Thyroid gland (tissue), 4 donors: ENCODE results near the gene UGT2B11. TPM values are rescaled to one million over a fixed set of nuclear protein-coding genes. Genes with fewer than 3 reads are reported as not detected.
"Not testable (repeated sequence)": the region's sequence is repeated elsewhere in the genome, so short reads cannot be mapped to it uniquely, and the experiment has no call there.

ENCODE experiments used
- DNase-seq, 2 donors: peaks; one replicate each; pipeline ENCODE4 v3.0.0-alpha.2; 2019
- H3K27ac ChIP-seq, 3 donors: fragments of 200-600 bp; sonication (generic); 1 replicate in 2 of 3; 2 replicates in 1 of 3; pipeline ENCODE4 v1.5.1; 2016 to 2019; ENCODE audit warnings: mild to moderate bottlenecking in 1 of 3, moderate library complexity in 1 of 3
- H3K27me3 ChIP-seq: fragments of 200-600 bp; sonication (generic); one replicate; pipeline ENCODE4 v1.5.1; 2019
- H3K36me3 ChIP-seq, 2 donors: fragments of 200-600 bp; sonication (generic); one replicate each; pipeline ENCODE4 v1.5.1; 2016 to 2019
- H3K4me1 ChIP-seq, 2 donors: fragments of 200-600 bp; sonication (generic); one replicate each; pipeline ENCODE4 v1.5.1; 2017 to 2019
- H3K4me3 ChIP-seq, 3 donors: fragments of 200-600 bp; sonication (generic); replicated peaks in 1 of 3; 1 replicate in 2 of 3; 2 replicates in 1 of 3; pipeline ENCODE4 v1.5.1; 2016; ENCODE audit warnings: mild to moderate bottlenecking in 1 of 3
- H3K9me3 ChIP-seq: fragments of 200-600 bp; sonication (generic); one replicate; pipeline ENCODE4 v1.5.1; 2017
- POLR2A ChIP-seq, 2 donors: fragments of 450-650 bp; IDR thresholded peaks; one replicate each; pipeline ENCODE4 v1.6.1; 2017; ENCODE audit warnings: antibody characterized with exemption in 2 of 2, mild to moderate bottlenecking in 2 of 2, moderate library complexity in 1 of 2
- WGBS, 2 donors: methylation state at CpG; one replicate each; pipeline ENCODE4 v1.1.5; 2017; 5-methylcytosine and 5-hydroxymethylcytosine counted together
- intact Hi-C: fragments of 100-400 bp; cut with DNase I; formaldehyde crosslinking; loops from one replicate; pipeline ENCODE4 v1.15.1; 2023
- total RNA-seq, 4 donors: library from RNA; depleted of rRNA; stranded (reverse); fragments of >200 nt; gene quantifications; one replicate each; pipeline ENCODE4 v1.2.3, GENCODE V29; 2016
- TF ChIP-seq, protein P1 (sequence below), 6 experiments: fragments of 200-600 bp in 3 of 6; fragments of 450-650 bp in 3 of 6; sonication (generic) in 3 of 6; IDR thresholded peaks; one replicate each; pipeline ENCODE4 v1.5.1; 2016 to 2019; ENCODE audit warnings: antibody characterized with exemption in 6 of 6, mild to moderate bottlenecking in 2 of 6, inconsistent platforms in 1 of 6, moderate library complexity in 1 of 6

The UGT2B11 gene
- total RNA-seq, 4 donors from 2014 or later = 0.13 to 0.92 (median 0.47) TPM

GRCh38 chr4:69196209-69196965 is 18.2 kb downstream of the UGT2B11 start:
- no peak for DNase-seq
- TF ChIP-seq, protein P1, sequence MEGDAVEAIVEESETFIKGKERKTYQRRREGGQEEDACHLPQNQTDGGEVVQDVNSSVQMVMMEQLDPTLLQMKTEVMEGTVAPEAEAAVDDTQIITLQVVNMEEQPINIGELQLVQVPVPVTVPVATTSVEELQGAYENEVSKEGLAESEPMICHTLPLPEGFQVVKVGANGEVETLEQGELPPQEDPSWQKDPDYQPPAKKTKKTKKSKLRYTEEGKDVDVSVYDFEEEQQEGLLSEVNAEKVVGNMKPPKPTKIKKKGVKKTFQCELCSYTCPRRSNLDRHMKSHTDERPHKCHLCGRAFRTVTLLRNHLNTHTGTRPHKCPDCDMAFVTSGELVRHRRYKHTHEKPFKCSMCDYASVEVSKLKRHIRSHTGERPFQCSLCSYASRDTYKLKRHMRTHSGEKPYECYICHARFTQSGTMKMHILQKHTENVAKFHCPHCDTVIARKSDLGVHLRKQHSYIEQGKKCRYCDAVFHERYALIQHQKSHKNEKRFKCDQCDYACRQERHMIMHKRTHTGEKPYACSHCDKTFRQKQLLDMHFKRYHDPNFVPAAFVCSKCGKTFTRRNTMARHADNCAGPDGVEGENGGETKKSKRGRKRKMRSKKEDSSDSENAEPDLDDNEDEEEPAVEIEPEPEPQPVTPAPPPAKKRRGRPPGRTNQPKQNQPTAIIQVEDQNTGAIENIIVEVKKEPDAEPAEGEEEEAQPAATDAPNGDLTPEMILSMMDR (IDR thresholded peaks at IDR 0.05) = no peak
- TF ChIP-seq POLR2A (IDR thresholded peaks at IDR 0.05) = no peak
- Histone ChIP-seq H3K4me3 (no peak overlapping the region), H3K9me3 (no peaks in the 10 kb centered on the region), H3K4me1 (no peaks in the 10 kb centered on the region), H3K27ac (no peak overlapping the region), H3K27me3 (no peaks in the 10 kb centered on the region), H3K36me3 (no peaks in the 10 kb centered on the region)
- 92 to 94% methylated on average over 3 of the region's 3 CpGs for WGBS, 2 donors
- intact Hi-C loops = no loop called here

- TF ChIP-seq POLR2A (IDR thresholded peaks at IDR 0.05) = no peak
- TF ChIP-seq, protein P1 (IDR thresholded peaks at IDR 0.05) = no peak
- Histone ChIP-seq H3K4me1 (no peaks in the 10 kb centered on the region), H3K27me3 (no peaks in the 10 kb centered on the region), H3K4me3 (no peak overlapping the region), H3K36me3 (no peaks in the 10 kb centered on the region), H3K27ac (no peak overlapping the region), H3K9me3 (no peaks in the 10 kb centered on the region)
- intact Hi-C loops = no loop called here
- 94% methylated on average over 3 of the region's 3 CpGs for WGBS, 2 donors
- no peak for DNase-seq
These were observed 20.4 kb downstream of the UGT2B11 start for GRCh38 chr4:69194166-69194565.

- H3K4me3 ChIP-seq, H3K27ac ChIP-seq, H3K27me3 ChIP-seq, intact Hi-C loops, H3K9me3 ChIP-seq, H3K4me1 ChIP-seq, H3K36me3 ChIP-seq, DNase-seq: not testable (repeated sequence)
- WGBS, 2 donors = 83 to 91% methylated on average over 3 of the region's 3 CpGs
These were observed 22.6 kb downstream of the UGT2B11 start for GRCh38 chr4:69191905-69192304.

- H3K36me3 ChIP-seq, H3K9me3 ChIP-seq, H3K4me3 ChIP-seq, H3K27me3 ChIP-seq, H3K4me1 ChIP-seq, intact Hi-C loops, DNase-seq, H3K27ac ChIP-seq: not testable (repeated sequence)
- 0 to 88% methylated on average over 1 of the region's 1 CpG for WGBS, 2 donors
These were observed 23.9 kb downstream of the UGT2B11 start for GRCh38 chr4:69190621-69191020.

GRCh38 chr4:69181519-69182169 is 32.9 kb downstream of the UGT2B11 start:
- H3K27me3 ChIP-seq, H3K9me3 ChIP-seq, H3K4me1 ChIP-seq, H3K4me3 ChIP-seq, H3K27ac ChIP-seq, DNase-seq, H3K36me3 ChIP-seq, intact Hi-C loops: not testable (repeated sequence)
- WGBS, 2 donors = 85 to 90% methylated on average over 6 of the region's 6 CpGs

GRCh38 chr4:69179817-69180216 is 34.7 kb downstream of the UGT2B11 start:
- H3K4me1 ChIP-seq, H3K27ac ChIP-seq, DNase-seq, H3K27me3 ChIP-seq, H3K9me3 ChIP-seq, intact Hi-C loops, H3K4me3 ChIP-seq, H3K36me3 ChIP-seq: not testable (repeated sequence)
- WGBS, 2 donors = 96 to 100% methylated on average over 1 of the region's 1 CpG

GRCh38 chr4:69178751-69179205 is 35.8 kb downstream of the UGT2B11 start:
- H3K27me3 ChIP-seq, H3K4me1 ChIP-seq, intact Hi-C loops, H3K36me3 ChIP-seq, H3K4me3 ChIP-seq, H3K27ac ChIP-seq, DNase-seq, H3K9me3 ChIP-seq: not testable (repeated sequence)
- WGBS, 2 donors = 49 to 56% methylated on average over 6 of the region's 6 CpGs
